Heart right ventricle (tissue), 16 donors: ENCODE results near the gene AMDHD2. TPM values are rescaled to one million over a fixed set of nuclear protein-coding genes. Genes with fewer than 3 reads are reported as not detected.

Experiments used
- ATAC-seq, 8 donors: fragments of 200-7000 bp; cut with Tn5 transposase; one replicate each; pipeline ENCODE4 v1.9.1; 2020; ENCODE audit warnings: mild to moderate bottlenecking in 8 of 8, moderate library complexity in 8 of 8, moderate number of reproducible peaks in 1 of 8
- DNase-seq, 2 donors: peaks; one replicate each; pipeline ENCODE4 v3.0.0-alpha.2; 2020
- H3K27ac ChIP-seq, 10 donors: fragments of 200-600 bp; sonication (generic) in 2 of 10; one replicate each; pipeline versions ENCODE4 v1.5.0 to v1.8.0; 2020 to 2022; ENCODE audit warnings: mild to moderate bottlenecking in 3 of 10
- H3K27me3 ChIP-seq, 7 donors: fragments of 200-600 bp; one replicate each; pipeline ENCODE4 v1.8.0; 2021 to 2022; ENCODE audit warnings: mild to moderate bottlenecking in 2 of 7
- H3K36me3 ChIP-seq, 9 donors: fragments of 200-600 bp; sonication (generic) in 1 of 9; one replicate each; pipeline versions ENCODE4 v1.5.0 to v1.8.0; 2020 to 2022; ENCODE audit warnings: mild to moderate bottlenecking in 2 of 9
- H3K4me1 ChIP-seq, 9 donors: fragments of 200-600 bp; sonication (generic) in 1 of 9; one replicate each; pipeline versions ENCODE4 v1.5.0 to v1.8.0; 2020 to 2022; ENCODE audit warnings: mild to moderate bottlenecking in 4 of 9
- H3K4me3 ChIP-seq, 10 donors: fragments of 200-600 bp; sonication (generic) in 2 of 10; one replicate each; pipeline versions ENCODE4 v1.5.0 to v1.8.0; 2020 to 2022; ENCODE audit warnings: mild to moderate bottlenecking in 7 of 10, moderate library complexity in 2 of 10
- H3K9me3 ChIP-seq, 11 donors: fragments of 200-600 bp in 10 of 11; sonication (generic) in 2 of 11; one replicate each; pipeline versions ENCODE4 v1.5.0 to v1.8.0; 2013 to 2022; ENCODE audit warnings: mild to moderate bottlenecking in 2 of 11, control low read depth in 1 of 11, moderate library complexity in 1 of 11
- CTCF ChIP-seq, 9 donors: fragments of 200-600 bp; sonication (generic) in 2 of 9; IDR thresholded peaks; one replicate each; pipeline versions ENCODE4 v1.5.0 to v1.8.0; 2021 to 2022; ENCODE audit warnings: antibody characterized with exemption in 9 of 9, mild to moderate bottlenecking in 5 of 9, moderate library complexity in 1 of 9
- WGBS, 2 donors: extraction: QIAGEN DNeasy Blood & Tissue Kit; methylation state at CpG; one replicate each; pipeline ENCODE4 v1.1.7; 2013; ENCODE audit warnings: inconsistent platforms in 1 of 2; 5-methylcytosine and 5-hydroxymethylcytosine counted together
- intact Hi-C, 10 donors: fragments of 100-400 bp; cut with DNase I; formaldehyde crosslinking; loops; one replicate each; pipeline versions ENCODE4 v1.11.1 to v1.14.2; 2022
- polyA plus RNA-seq, 2 donors: library from polyadenylated mRNA; stranded (reverse); fragments of 200-250 nt; gene quantifications; one replicate each; pipeline ENCODE4 v1.2.3, GENCODE V29; 2013
- total RNA-seq, 10 donors: library from RNA; stranded (reverse); fragmentation: NEBNext Ultra II Directional in 3 of 10; extraction: Animal tissue kit (Norgen Biotek cat#: 25700) in 3 of 10; gene quantifications; one replicate each; pipeline versions ENCODE4 v1.2.1 to v1.2.4, GENCODE V29; 2021 to 2023
- donor health status: Arrhythmogenic right ventricular cardiomyopathy.
- donor health status: ischemic (EF 13 %, LVEDD 7.1; RV severe dilation, severe dysfunction).
- donor health status: healthy with polysubstance abuse.
- donor health status: DM: no; HTN: yes; CAD: no.
- donor health status: DM: no; HTN: no; CAD: no.
- donor health status: ischemic (EF 25% LVEDD 6.9; RV normal size, moderate dysfunction).
- donor health status: ischemic (EF 25% LVEDD 5.7; RV mildly dilated, moderate dysfunction).
- donor health status: healthy.
- donor health status: DM: yes; HTN: yes; CAD: no.
- donor health status: Ischemic cardiomyopathy.
- donor health status: ischemic (EF 35%, LVEDD 5.7; RV mildly dilated, moderate dysfunction).
- donor health status: nonischemic (EF 11% LVEDD 7.7; RV severe dilation, severe dysfunction).
- donor health status: DM: yes; HTN: yes; CAD: no.
- donor health status: PGD.
- donor health status: ischemic (EF 29% LVEDD 5.4; RV normal size, mild dysfunction).
- donor health status: nonischemic (EF 23%, LVEDD 6.1; RV moderate dilation, normal function).

AMDHD2 gene
- total and polyA plus RNA-seq, 12 donors, result 7.1 to 20.8 (median 10.4) TPM

- WGBS, 2 donors, result 93 to 94% methylated on average over 16 of the region's 16 CpGs
- peaks cover 0 to 4% (median 0%) of the 10 kb centered on the region in 9 donors for H3K36me3 ChIP-seq
- no peaks in the 10 kb centered on the region for H3K9me3 ChIP-seq
- no peak for TF ChIP-seq CTCF (IDR thresholded peaks at IDR 0.05)
- DNase-seq (no peak), ATAC-seq (no peak)
- intact Hi-C loops, result loop anchor here in 1 of 10 donors (10.0 kb wide), 1 partner anchor 49 kb away; no protein-coding TSS in a partner anchor
- no peak overlapping the region for H3K27ac ChIP-seq
- H3K4me3 ChIP-seq, result no peak overlapping the region
- peaks cover 6 to 45% (median 29%) of the 10 kb centered on the region in 9 donors for H3K4me1 ChIP-seq
- no peaks in the 10 kb centered on the region for H3K27me3 ChIP-seq
Measured at GRCh38 chr16:2483939-2484897, 36.0 kb upstream of the AMDHD2 start.

- no peak for DNase-seq
- WGBS, 2 donors, result 86% methylated on average over 13 of the region's 13 CpGs
- no peaks in the 10 kb centered on the region for H3K36me3 ChIP-seq
- TF ChIP-seq CTCF (IDR thresholded peaks at IDR 0.05), result no peak
- no peaks in the 10 kb centered on the region for H3K9me3 ChIP-seq
- ATAC-seq, result no peak
- intact Hi-C loops, result loop anchor here in 2 of 10 donors (5.0 to 10.0 kb wide), 2 partner anchors 50 to 143 kb away; partner anchors contain the start of gene ABCA3 (in 1 of the 2)
- H3K27ac ChIP-seq, result peak overlapping the region in 3 of 10 donors; percentile 32 to 62 (median 60)
- H3K4me1 ChIP-seq, result peaks cover 6 to 45% (median 29%) of the 10 kb centered on the region in 9 donors
- no peak overlapping the region for H3K4me3 ChIP-seq
- H3K27me3 ChIP-seq, result no peaks in the 10 kb centered on the region
Measured at GRCh38 chr16:2484898-2485508, 35.2 kb upstream of the AMDHD2 start.

GRCh38 chr16:2485811-2486507, 34.2 kb upstream of the AMDHD2 start:
- DNase-seq, result no peak
- H3K27ac ChIP-seq, result peak overlapping the region in 9 of 10 donors; percentile 32 to 70 (median 59)

More at GRCh38 chr16:2485811-2486507, 34.2 kb upstream of the AMDHD2 start:
- Histone ChIP-seq H3K4me3 (peak overlapping the region in 4 of 10 donors; percentile 5 to 18 (median 11)), H3K9me3 (no peaks in the 10 kb centered on the region), H3K36me3 (peaks cover 0 to 4% (median 0%) of the 10 kb centered on the region in 9 donors), H3K4me1 (peaks cover 6 to 45% (median 29%) of the 10 kb centered on the region in 9 donors), H3K27me3 (no peaks in the 10 kb centered on the region)
- TF ChIP-seq CTCF (IDR thresholded peaks at IDR 0.05), result no peak
- peak; percentile 17 to 79 (median 38) for ATAC-seq
- intact Hi-C loops, result loop anchor here in 2 of 10 donors (5.0 to 10.0 kb wide), 2 partner anchors 51 to 144 kb away; partner anchors contain the start of gene ABCA3 (in 1 of the 2)
- WGBS, 2 donors, result 60 to 68% methylated on average over 33 of the region's 33 CpGs
